ENCODE data around the gene SLC24A3.

SLC24A3 gene

DNA sequence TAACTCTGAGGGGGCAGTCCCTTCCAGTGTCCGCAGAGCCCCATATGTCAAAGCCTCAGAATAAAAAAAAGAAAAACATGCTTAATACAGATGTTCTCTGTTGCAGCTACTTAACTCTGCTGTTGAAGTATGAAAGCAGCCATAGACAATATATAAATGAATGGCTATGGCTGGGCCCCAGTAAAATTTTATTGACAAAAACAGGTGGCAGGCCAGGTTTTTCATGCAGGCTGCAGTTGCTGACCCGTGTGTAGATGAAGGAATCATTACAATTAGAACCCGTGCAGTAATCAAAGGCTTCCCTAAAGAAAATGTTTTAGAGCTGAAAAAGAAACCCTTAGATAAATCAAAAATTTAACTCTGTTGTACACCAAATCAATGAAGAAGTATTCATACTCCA, 532.7 kb downstream of the SLC24A3 start:
- TF ChIP-seq, protein P1, sequence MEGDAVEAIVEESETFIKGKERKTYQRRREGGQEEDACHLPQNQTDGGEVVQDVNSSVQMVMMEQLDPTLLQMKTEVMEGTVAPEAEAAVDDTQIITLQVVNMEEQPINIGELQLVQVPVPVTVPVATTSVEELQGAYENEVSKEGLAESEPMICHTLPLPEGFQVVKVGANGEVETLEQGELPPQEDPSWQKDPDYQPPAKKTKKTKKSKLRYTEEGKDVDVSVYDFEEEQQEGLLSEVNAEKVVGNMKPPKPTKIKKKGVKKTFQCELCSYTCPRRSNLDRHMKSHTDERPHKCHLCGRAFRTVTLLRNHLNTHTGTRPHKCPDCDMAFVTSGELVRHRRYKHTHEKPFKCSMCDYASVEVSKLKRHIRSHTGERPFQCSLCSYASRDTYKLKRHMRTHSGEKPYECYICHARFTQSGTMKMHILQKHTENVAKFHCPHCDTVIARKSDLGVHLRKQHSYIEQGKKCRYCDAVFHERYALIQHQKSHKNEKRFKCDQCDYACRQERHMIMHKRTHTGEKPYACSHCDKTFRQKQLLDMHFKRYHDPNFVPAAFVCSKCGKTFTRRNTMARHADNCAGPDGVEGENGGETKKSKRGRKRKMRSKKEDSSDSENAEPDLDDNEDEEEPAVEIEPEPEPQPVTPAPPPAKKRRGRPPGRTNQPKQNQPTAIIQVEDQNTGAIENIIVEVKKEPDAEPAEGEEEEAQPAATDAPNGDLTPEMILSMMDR (IDR thresholded peaks at IDR 0.05; ENCODE audit: low read depth, low read length), result no peak
- DNase-seq (ENCODE audit: low read depth in 2 of 2), result no peak

DNA sequence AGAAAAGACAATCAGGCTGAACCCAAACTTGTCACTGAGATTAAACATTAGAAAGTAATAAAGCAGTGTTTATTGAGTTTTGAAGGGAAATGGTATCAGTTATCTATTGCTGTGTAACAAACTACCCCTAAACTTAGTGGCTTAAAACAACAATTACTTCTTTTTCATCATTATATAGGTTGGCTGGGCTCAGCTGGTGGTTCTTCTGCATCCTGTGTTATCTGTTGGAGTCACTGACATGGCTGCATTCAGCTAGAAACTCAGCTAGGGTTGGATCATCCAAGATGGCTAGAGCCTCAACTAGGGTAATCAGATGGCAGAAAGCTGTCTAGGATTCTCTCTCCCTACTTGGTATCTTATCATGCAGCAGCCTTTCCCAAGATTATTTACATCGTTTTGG, 533.1 kb downstream of the SLC24A3 start:
- TF ChIP-seq, protein P1 (IDR thresholded peaks at IDR 0.05; ENCODE audit: low read depth, low read length), result no peak

More for the DNA sequence above, 532.7 kb downstream of the SLC24A3 start:
- H3K4me3 ChIP-seq (replicated peaks in 1 of 2; ENCODE audit: low read depth in 2 of 2, low read length in 2 of 2), result no peak overlapping the region

DNA sequence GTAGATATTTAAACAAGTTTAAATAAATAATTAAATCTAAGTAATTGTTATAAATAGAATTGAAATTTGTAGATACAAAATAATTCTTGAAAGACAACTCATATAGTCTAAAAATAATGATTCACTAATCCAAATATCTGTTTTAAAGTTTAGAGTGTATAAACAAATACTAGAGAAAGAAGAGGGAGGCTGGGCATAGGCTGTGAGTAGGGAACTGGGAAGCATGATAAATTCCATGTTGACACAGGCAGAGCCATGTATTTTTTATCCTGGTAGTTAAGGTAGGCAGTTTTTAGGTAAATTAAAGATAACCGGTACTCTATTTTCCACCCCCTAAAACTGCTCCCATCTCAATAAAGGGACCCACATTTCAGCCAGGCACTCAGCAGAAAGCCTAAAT, 534.0 kb downstream of the SLC24A3 start:
- no peak overlapping the region for H3K4me3 ChIP-seq (replicated peaks in 1 of 2; ENCODE audit: low read depth in 2 of 2, low read length in 2 of 2)
- TF ChIP-seq, protein P1 (IDR thresholded peaks at IDR 0.05; ENCODE audit: low read depth, low read length), result no peak
- no peak for DNase-seq (ENCODE audit: low read depth in 2 of 2)

More for the DNA sequence above, 533.1 kb downstream of the SLC24A3 start:
- no peak overlapping the region for H3K4me3 ChIP-seq (replicated peaks in 1 of 2; ENCODE audit: low read depth in 2 of 2, low read length in 2 of 2)
- DNase-seq (ENCODE audit: low read depth in 2 of 2), result no peak

DNA sequence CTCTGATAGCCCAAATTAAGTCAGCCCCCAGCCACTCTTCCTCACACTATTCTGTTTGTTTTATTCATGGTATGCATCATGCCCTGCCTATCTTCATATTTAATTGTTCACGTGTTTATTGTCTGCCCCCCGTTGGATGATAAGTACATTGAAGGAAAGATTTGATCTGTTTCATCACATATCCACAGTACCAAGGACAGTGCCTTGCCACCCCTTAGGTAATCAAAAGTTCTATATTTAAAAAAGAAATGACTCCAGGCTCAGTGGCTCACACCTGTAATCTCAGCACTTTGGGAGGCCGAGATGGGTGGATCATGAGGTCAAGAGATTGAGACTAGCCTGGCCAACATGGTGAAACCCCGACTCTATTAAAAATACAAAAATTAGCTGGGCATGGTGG, 535.5 kb downstream of the SLC24A3 start:
- TF ChIP-seq, protein P1 (IDR thresholded peaks at IDR 0.05; ENCODE audit: low read depth, low read length), result no peak
- DNase-seq (ENCODE audit: low read depth in 2 of 2), result no peak
- H3K4me3 ChIP-seq (replicated peaks in 1 of 2; ENCODE audit: low read depth in 2 of 2, low read length in 2 of 2), result no peak overlapping the region

DNA sequence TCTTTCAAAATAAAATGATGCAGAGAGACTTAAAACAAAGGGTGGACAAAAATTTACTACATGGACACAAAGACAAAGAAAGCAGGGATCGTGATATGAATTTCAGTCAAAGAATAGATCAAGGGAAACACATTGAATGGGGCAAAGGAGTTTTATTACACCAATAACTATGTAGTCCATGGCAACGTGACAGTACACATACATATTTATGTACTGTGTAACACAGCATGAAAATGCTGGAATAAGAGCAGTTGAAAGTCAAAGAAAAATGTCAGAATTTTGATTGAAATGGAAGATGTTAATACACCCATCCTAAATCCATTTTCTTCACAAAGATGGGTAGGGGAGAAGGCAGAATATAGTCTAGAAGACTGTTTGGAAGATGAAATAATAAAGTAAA, 536.2 kb downstream of the SLC24A3 start:
- no peak for DNase-seq (ENCODE audit: low read depth in 2 of 2)

DNA sequence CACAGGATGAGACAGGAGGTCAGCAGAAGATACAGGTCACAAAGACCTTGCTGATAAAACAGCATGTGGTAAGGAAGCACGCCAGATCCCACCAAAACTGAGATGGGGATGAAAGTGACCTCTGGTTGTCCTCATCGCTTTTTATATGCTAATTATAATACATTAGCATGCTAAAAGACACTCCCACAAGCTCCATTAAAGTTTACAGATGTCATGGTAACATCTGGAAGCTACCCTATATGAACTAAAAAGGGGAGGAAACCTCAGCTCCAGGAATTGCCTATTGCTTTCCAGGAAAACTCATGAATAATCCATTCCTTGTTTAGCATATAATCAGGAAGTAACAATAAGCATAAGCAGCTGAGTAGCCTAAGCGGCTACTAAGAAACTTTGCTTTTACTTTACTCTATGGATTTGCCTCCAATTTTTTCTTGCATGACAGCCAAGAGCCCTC, 537.2 kb downstream of the SLC24A3 start:
- no peak overlapping the region for H3K4me3 ChIP-seq (replicated peaks in 1 of 2; ENCODE audit: low read depth in 2 of 2, low read length in 2 of 2)
- peak in 1 of 2 donors; percentile 21 for DNase-seq (ENCODE audit: low read depth in 2 of 2)
- TF ChIP-seq, protein P1 (IDR thresholded peaks at IDR 0.05; ENCODE audit: low read depth, low read length), result no peak

More for the DNA sequence above, 536.2 kb downstream of the SLC24A3 start:
- no peak overlapping the region for H3K4me3 ChIP-seq (replicated peaks in 1 of 2; ENCODE audit: low read depth in 2 of 2, low read length in 2 of 2)
- TF ChIP-seq, protein P1 (IDR thresholded peaks at IDR 0.05; ENCODE audit: low read depth, low read length), result no peak

DNA sequence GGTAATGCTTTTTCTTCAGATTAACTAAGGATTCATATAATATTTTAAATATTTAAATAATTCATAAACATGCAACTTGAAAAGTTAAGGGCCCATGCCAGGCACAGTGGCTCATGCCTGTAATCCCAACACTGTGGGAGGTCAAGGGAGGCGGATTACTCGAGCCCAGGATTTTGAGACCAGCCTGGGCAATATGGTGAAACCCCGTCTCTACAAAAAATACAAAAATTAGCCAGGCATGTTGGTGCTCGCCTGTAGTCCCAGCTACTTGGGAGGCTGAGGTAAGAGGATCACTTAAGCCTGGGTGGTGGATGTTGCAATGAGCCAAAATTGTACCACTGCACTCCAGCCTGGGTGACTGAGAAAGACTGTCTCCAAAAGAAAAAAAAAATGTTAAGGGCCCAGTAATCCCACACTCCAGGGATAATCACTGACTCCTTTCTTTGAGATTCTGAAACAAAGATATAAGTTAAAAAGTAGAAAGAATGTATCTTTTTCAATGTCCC, 537.7 kb downstream of the SLC24A3 start:
- no peak overlapping the region for H3K4me3 ChIP-seq (replicated peaks in 1 of 2; ENCODE audit: low read depth in 2 of 2, low read length in 2 of 2)
- DNase-seq (ENCODE audit: low read depth in 2 of 2), result no peak
- TF ChIP-seq, protein P1 (IDR thresholded peaks at IDR 0.05; ENCODE audit: low read depth, low read length), result no peak

All from cardiac fibroblast (primary cell).